Transverse colon (tissue), 4 donors: ENCODE results near the gene AGPAT2.

Experiments used
- EP300 ChIP-seq: sonication (generic); formaldehyde crosslinking; IDR thresholded peaks from one replicate; pipeline ENCODE4 v1.6.1; 2017; ENCODE audit warnings: antibody characterized with exemption, low read depth
- POLR2A ChIP-seq: fragments of 450-650 bp; IDR thresholded peaks from one replicate; pipeline ENCODE4 v1.6.1; 2016; ENCODE audit warnings: antibody characterized with exemption, mild to moderate bottlenecking, moderate library complexity
- POLR2AphosphoS5 ChIP-seq, 3 donors: sonication (generic); formaldehyde crosslinking; IDR thresholded peaks; one replicate each; pipeline ENCODE4 v1.6.1; 2016; ENCODE audit warnings: antibody characterized with exemption in 3 of 3
- TF ChIP-seq, protein P1 (sequence below), 5 experiments: fragments of 200-600 bp in 3 of 5; fragments of 450-650 bp in 2 of 5; sonication (generic) in 3 of 5; IDR thresholded peaks; 1 replicate in 2 of 5; 2 replicates in 3 of 5; pipeline ENCODE4 v1.5.1; 2016 to 2017; ENCODE audit warnings: antibody characterized with exemption in 5 of 5, inconsistent platforms in 3 of 5, mild to moderate bottlenecking in 2 of 5, moderate library complexity in 1 of 5

DNA sequence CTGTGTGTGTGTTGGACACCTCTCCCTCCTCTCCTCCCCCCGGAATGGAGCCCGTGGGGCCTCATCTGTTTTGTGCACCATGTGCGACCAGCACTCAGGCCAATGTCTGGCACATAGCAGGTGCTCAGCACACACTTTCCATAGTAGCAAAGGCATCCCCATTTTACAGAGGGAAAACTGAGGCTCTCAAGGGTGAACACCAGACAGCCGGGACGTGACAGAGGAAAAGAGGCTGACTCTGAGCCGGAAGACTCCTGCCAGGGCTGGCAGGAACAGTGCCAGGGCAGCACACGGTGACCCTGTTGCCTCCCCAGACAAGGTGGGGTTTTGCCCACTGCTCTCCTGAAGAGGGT lies 1.8 kb upstream of the AGPAT2 start:
- TF ChIP-seq, protein P1, sequence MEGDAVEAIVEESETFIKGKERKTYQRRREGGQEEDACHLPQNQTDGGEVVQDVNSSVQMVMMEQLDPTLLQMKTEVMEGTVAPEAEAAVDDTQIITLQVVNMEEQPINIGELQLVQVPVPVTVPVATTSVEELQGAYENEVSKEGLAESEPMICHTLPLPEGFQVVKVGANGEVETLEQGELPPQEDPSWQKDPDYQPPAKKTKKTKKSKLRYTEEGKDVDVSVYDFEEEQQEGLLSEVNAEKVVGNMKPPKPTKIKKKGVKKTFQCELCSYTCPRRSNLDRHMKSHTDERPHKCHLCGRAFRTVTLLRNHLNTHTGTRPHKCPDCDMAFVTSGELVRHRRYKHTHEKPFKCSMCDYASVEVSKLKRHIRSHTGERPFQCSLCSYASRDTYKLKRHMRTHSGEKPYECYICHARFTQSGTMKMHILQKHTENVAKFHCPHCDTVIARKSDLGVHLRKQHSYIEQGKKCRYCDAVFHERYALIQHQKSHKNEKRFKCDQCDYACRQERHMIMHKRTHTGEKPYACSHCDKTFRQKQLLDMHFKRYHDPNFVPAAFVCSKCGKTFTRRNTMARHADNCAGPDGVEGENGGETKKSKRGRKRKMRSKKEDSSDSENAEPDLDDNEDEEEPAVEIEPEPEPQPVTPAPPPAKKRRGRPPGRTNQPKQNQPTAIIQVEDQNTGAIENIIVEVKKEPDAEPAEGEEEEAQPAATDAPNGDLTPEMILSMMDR (IDR thresholded peaks at IDR 0.05) = no peak
- TF ChIP-seq POLR2A = no peak
- no peak for TF ChIP-seq POLR2AphosphoS5 (IDR thresholded peaks at IDR 0.05)
- TF ChIP-seq EP300 = no peak
